GM19452 (cell line): Measurements from ENCODE around the gene DDC.
"Not testable (repeated sequence)": the region's sequence is repeated elsewhere in the genome, so short reads cannot be mapped to it uniquely, and the experiment has no call there.

Source experiments
- ATAC-seq: cut with Tn5 transposase; IDR thresholded peaks from one replicate; pipeline ENCODE4 v1.9.1; 2021; ENCODE audit not compliant: unreplicated experiment

The DDC gene

DNA sequence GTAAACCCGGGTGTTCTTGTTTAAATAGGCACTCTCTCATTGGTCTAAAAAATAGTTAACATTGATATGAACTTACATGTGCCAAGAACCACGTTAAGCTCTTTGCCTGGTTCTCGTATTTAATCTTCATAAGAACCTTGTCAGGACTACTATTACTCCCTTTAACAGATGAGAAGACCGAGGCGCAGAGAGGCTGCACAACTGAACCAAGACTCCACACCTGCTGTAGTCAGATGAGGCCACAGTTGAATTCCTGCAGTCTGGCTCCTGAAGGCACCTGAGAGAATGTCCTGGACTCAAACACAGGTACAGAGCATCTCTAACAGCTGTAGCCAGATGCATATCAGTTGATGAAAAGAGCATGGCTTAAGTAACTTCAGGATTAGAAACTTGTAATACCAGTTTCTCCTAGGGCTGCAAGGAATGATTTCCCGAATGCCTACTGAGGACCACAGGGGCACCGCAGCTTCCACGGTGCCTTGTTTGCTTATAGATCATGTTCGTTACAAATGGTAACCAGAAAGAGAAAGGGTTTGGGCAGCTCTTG lies 9.5 kb downstream of the DDC start:
- ATAC-seq = no peak

DNA sequence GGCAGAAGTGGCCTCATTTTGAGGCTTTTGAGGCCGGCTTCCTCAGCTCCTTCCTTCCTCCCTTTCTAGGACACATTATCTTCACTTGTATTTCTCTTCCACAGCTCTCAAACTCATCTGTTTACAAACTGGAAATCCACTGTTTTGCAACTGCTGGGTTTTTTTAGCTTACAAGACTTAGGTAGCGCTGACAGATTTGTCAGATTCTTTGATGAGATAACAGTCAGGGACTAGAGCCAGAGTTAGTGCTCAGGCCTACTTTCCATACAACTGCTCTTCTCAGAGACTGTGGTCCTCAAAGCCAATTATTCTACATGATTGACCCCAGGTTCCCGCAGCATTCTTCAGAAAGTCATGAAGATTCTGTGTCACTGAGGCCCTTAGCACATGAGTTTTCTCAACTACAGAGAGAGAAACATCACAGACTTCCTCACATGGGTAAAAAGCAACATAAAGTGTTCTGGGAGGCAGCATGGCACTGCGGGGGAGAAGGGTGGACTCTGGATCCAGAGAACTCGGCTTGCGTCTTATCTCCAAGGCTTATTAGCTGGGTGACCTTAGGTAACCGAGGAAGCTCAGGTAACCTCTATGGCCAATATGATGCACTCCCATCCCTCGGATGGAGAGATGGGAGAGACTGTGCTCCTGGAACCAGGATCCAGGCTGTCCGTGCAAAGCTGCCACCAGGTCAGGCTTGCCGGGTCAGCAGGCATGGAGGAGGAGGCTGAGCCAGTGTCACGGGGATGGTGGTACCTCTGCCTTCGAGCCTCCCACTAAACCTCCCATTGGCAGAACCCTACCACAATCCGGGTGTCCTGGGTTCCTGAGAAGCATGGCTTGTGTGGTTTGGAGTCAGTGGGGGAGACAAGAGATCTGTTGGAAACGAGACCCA lies 10.5 kb downstream of the DDC start:
- ATAC-seq = no peak

DNA sequence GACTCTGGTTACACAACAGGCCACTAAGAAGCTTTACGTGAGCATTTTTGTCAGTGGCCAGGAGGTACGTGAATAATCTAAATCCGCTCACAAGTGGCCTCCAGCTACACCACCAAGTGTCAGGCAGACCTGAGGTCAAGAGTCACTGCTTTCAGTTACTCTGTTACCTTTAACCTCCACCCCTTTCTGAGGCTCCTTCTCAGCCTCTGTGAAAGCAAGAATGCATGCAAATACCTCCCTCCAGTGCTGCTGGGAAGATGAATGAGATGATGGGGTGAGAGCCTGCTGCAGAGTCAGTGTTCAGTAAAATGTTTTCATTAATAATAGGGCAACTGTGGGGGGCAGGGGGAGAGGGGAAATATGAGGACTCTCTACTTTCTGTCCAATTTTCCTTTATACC lies 11.2 kb downstream of the DDC start:
- ATAC-seq = no peak

DNA sequence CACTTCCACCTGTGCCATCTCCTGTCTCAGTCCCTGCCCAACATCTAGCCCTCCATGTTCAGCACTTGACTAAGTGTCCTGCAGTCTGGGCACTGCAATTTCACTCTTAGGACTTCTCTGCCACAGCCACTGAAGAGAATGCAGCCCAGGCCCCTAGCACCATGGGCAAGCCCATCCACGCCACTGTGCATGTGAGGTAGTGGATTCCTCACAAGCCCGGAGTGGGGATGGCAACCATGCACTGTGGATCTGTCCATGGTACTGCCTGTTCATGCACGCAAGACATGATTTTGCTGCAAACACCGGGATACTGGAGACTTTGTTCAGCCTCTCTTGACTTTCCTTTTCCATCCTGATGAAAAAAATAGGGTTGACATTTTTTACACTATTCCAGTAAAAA lies 12.3 kb downstream of the DDC start:
- ATAC-seq = no peak

DNA sequence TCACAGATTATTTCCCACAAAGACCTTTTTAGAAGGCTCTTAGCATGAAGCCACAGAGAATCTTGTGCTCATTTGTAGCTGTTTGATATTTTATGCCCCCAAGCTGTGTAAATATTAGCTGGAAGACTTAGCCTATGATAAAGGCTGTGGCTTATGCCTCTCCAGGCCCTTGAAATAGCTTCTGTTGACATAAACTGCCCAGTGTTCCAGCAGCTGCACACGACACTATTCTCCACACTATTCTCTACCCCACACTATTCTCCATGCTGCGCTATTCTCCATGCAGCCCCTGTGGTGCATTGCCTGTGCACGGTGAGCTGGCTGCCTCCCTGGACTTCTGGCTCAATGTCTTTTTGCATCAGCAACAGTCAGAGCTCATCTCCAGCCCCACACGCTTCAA lies 13.1 kb downstream of the DDC start:
- no peak for ATAC-seq

DNA sequence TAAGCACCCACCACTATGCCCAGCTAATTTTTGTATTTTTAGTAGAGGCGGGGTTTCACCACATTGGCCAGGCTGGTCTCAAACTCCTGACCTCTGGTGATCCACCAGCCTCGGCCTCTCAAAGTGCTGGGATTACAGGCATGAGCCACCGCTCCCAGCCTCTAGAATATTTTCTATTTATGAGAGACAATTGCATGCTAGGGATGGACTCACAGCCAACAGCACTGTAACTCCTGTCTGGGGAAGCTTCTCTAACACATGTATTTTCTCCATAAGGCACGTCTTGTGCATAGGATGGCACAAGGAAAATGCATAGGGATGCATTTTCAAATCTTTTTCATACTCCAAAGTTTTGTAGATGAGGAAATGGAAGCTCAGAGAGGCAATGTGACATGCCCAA lies 19.6 kb downstream of the DDC start:
- ATAC-seq = not testable (repeated sequence)

DNA sequence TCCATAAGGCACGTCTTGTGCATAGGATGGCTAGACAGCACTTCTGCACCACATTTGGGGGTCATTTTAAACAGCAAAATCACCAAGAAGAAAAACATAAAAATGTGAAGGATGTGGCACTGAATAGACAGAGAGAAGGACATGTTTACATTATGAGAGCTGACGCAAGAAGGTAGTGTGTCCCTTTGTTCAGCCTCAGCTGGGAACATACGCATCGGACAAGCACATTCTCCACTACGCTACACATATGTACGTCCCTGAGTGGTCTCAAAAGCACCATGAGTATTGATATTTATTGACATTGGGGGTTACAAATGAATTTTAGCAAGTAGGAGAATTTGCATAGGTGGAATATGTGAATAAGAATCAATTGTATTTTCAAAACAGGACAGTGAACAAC lies 20.2 kb downstream of the DDC start:
- no peak for ATAC-seq

DNA sequence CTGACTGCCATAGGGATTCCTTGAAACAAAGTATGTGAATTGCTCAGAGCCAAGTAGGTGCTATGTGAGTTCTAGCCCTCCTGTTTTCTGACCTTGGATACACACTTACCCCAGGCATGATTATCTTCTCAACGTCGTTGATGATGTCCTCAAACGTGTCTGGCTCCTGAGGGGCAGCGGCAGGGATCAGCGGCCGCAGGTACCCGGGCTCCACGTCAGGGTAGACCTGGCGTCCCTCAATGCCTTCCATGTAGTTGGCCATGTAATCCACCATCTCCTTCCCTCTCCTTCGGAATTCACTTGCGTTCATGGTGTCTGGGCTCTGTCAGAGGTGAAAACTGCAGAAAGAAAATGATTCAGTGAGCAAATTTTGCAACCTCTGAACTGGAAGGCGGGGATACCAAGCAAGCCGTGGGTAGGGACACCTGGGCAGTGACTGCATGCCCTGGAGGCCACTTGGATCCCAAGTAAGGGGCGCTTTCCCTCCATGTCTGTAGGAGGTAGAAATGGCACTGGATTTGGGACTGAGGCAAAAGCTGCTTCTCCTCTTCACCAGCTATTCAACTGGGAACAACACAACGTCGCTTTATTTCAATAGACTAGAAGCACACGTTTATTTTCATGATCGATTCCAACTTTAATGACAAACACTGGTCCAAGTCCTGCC lies 21.3 kb downstream of the DDC start:
- ATAC-seq = no peak

DNA sequence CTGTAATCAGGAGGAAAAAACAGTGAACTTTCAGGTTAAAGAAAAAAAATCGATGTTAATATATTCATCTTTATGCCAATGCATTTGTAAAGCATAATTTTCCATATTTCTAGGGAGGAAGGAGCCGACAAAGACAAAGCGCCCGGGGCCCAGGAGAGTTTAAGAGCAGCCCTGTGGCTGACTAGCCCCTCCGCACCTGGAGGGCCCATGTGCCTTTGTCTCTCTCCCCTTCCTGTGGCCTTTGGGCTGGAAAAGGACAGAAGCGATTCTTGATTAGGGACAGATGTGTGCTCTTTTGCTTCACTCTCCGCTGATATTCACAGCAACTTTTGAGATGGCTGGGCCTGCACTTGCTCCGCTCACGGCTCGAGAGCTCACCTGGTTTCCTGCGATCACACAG lies 23.1 kb downstream of the DDC start:
- ATAC-seq = no peak

DNA sequence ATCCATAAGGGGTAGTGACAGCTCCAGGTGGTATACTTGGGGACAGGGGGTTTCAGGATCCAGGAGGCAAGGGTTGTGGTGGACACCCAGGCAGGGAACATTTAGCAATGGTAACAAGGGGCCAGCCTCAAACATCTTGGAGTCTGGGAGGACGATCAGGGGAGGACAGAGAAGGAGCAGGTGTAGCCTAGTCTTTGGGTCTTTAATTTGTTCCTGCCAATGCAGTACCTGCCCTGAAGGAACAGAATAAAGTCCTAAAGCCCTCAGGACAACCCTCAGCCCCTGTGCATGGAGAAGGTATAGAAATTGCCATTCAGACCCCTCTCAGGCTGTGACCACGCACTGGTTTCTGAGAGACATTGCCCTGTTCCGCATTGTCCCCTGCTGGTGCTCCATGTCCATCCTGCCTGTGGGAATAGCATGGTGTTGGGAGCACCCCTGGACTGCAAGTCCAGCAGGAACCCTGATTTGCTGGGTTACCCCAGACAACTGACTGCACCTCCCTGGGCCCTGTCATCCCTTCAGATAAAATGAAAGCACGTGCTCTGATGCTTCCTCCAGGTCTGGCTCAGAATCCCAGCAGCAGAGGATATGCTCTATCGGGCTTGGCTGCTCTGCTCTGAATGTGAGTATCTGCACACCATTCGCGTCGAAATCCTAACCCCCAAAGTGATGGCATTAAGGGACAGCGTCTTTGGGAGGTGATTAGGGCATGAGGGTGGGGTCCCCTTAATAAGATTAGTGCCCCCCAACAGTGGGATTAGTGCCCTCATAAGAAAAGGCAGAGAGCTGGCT lies 24.2 kb downstream of the DDC start:
- no peak for ATAC-seq

DNA sequence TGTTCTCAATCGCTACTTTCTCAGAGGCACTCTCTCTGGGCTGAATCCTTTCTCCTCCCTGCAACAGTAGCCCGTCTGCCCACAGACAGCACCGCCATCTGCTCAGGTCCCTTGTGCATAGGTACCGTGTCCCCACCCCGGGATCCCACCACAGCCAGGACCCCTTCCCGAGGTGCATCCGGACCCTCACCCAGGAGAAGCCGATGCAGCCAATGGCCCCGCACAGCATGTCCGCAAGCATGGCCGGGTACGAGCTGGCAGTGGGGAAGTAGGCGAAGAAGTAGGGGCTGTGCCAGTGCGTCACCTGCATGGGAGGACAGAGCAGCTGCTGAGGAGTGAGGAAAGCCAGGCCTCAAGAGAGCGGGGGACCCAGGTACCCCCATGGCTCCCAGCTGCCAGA lies 25.5 kb downstream of the DDC start:
- ATAC-seq = no peak

DNA sequence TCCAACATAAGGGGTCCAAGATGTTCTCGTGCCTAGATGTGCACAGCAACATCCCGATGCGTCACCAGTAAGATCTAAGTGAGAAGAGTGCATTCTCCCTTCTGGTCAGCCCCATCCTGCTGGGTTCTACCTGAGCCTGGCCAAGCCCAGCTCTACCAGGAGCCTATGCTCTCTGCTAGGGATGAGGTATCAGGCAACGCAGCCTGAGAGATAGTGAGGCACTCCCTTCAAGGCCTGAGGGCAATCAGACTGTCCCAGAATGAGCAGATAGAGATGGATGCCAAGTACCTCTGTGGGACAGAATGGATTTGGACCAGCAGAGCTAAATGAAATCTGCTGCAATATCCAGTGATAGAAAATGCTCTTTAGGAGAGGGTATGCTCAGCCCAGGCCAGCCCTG lies 26.7 kb downstream of the DDC start:
- no peak for ATAC-seq

DNA sequence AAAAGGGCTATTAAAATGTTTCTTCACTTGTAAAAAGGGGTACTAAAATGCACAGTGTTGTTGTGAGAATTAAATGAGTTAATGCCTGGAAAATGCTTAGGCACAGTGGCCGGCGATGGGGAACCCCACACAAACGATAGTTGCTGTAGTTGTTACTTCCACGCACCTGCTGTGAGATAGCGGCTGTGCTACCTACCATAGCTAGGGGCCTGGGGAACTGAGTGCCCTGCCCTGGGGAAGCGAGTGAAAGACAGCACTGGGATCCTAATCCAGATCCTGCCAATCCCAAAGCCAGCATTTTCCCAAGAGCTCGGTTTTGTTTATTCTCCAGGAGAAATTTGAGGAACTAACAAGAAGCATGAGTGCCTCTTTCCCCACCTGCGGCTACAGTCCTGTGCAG lies 27.8 kb downstream of the DDC start:
- ATAC-seq = no peak

DNA sequence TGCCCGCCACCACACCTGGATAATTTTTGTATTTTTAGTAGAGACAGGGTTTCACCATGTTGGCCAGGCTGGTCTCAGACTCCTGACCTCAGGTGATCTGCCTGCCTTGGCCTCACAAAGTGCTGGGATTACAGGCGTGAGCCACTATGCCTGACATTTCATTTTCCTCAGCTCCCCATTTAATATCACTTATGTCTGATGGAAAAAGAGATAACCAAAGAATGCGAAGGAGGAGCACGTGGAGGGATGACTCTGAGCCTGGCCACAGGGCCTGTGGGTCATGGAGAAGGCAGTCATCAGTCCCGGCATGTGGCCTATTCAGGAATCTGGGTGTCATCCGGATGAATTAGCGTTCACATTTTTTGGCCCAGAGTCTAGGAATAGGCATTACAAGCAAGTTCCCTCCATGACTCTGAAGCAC lies 29.9 kb downstream of the DDC start:
- ATAC-seq = not testable (repeated sequence)

DNA sequence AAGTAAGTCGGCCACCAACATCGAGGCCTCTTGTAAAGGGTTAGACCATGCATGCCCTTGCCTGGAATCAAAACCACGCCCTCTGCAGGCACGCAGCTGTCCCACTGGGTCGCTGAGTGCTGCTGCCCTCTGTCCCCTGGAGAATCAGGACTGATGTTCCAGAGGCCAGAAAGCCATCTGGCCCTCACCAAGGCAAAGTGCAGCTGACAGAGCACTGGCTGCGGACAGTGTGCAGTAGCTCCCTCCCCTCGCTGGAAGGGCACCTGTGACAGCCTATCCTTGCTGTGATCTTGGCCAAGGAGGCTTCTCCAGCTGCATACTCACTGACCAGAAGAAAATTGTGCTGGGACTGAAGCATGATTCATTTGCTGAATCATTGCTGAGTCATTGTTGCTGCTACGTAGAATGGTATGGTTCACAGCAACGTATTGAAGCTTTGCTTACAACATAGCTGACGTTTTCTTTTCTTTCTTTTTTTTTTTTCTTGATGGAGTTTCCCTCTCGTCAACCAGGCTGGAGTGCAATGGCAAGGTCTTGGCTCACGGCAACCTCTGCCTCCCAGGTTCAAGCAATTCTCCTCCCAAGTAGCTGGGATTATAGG lies 30.4 kb downstream of the DDC start:
- ATAC-seq = no peak

DNA sequence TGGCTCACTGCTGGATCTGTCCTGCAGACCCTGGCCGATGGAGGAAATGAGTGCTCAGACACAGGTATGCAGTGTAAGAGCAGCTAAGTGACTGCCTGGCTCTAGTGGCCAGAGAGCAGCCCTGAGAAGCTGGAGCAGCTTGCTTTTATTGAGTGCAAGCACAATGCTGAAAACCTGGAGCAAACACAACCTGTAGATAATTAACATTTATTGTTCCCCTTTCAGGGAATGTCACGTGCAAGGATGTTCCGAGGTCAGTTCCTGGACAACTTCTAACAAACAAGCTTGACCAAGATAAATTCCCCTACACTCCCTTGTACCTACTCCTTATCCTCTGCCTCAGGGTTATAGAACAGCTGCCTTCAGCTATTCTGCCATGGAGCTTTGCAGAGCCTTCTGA lies 31.3 kb downstream of the DDC start:
- ATAC-seq = no peak

DNA sequence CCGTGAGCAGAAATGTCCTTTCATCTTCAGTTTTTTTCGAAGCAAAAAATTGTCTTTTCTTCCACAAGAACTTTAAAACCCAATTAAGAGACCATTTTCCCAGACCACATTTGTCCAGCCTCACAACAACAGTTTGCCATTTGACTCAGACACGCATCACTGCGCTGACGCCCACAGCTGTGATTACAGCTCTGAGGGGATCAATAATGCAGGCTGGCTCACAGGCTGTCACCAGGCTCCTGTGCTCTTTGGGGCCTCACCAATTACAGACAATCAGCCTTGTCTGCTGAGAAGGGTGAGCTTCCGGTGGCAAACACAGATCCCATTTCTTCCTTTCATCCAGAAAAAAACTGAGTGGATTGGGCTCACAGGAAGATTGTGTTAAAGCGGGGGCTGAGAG lies 33.3 kb downstream of the DDC start:
- ATAC-seq = no peak

DNA sequence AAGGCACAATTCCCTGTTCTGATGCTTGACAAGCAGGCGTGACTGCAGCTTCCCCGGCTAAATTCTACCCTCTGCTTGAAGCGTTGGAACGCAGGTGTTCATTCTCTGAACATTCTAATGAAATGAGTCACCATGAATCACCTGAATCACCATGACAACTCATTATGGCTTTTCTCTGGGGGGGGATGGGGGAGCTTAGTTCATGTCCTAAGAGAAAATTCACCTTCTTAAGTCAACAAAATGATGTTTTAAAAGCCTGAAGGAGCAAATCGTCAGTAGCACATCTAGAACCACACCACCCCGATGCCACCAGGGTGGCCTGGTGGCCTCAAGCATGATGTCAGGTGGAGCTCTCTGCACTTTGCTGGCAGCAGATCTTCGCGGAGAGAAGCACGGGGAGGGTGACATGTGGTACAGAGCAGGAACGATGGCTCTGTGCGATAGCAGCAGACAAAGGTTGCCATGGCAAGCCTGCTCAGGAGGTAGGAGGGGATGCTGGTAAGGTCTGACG lies 33.7 kb downstream of the DDC start:
- ATAC-seq = no peak

DNA sequence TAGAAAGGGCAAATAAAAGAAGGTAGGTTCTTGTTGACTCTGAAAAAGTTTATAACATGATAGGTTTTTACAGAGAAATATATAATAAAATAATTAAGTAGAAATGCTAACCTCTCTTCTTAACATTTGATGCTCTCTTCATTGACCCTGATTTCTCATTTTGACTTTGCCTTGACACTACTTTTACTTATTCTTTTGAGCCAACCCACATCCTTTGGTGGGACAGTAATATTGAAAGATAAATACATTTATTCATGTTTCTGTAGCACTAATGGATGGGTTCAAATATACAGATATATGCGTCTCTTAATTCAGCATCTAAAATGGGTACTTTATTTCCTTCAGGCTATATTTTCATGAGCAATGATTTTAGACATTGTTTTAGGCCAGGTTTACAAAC lies 34.4 kb downstream of the DDC start:
- no peak for ATAC-seq

DNA sequence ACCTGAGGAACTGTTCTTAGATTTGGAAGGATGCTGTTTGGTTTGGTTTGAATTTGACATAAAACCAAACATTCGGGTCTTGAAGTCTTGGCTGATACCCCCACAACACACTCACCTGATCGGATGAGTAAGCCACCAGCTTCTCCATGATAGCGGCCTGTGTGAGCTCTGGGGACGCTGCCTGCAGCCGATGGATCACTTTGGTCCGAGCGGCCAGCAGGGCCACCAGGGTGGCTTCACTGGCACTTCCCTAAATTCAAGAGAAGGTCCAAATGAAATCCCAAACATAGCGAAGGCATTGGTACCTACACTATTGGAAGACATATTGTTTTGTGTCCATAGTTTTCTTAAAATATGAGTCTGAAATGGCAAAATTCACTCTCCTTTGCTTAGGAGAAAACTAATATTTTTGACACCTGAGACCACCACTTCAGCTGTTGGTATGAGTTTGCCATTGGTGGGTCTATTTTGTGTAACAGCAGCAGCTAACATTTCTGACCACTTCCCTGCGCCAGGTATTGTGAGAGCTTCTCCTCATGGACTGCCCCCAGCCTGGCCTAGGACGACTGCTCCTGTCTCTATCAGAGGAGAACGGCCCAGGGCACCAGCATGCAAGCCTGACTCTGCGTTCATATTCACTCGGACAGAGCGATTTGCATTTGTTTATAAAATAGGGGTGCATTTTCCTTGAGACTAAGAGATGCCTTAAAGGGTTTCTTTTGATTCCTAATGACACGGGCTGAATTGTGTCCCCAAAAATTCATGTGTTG lies 35.9 kb downstream of the DDC start:
- no peak for ATAC-seq
